H9 (cell line): ENCODE data around the gene BIRC5. TPM values are rescaled to one million over a fixed set of nuclear protein-coding genes. Genes with fewer than 3 reads are reported as not detected.

Experiments used
- DNase-seq: peaks from one replicate; pipeline ENCODE4 v3.0.0-alpha.2; 2017
- H2AFZ ChIP-seq: one replicate; pipeline ENCODE4 v1.6.1; 2013; ENCODE audit warnings: mild to moderate bottlenecking, low read length, control low read depth, moderate library complexity
- H2AK5ac ChIP-seq: 2 replicates; pipeline ENCODE4 v1.6.1; 2013; ENCODE audit warnings: low read length, control low read depth, mixed read lengths; ENCODE audit not compliant: insufficient read length
- H2BK120ac ChIP-seq: one replicate; pipeline ENCODE4 v1.6.1; 2013; ENCODE audit warnings: low read depth, mild to moderate bottlenecking, low read length, control low read depth, inconsistent platforms; ENCODE audit not compliant: poor library complexity, severe bottlenecking
- H2BK12ac ChIP-seq: 2 replicates; pipeline ENCODE4 v1.6.1; 2013; ENCODE audit warnings: low read length, control low read depth, mixed read lengths, low read depth; ENCODE audit not compliant: insufficient read length
- H2BK15ac ChIP-seq: 2 replicates; pipeline ENCODE4 v1.6.1; 2013; ENCODE audit warnings: low read depth, low read length, control low read depth
- H2BK20ac ChIP-seq: one replicate; pipeline ENCODE4 v1.6.1; 2013; ENCODE audit warnings: low read depth, mild to moderate bottlenecking, low read length, control low read depth, inconsistent platforms; ENCODE audit not compliant: poor library complexity, severe bottlenecking
- H2BK5ac ChIP-seq: 2 replicates; pipeline ENCODE4 v1.6.1; 2013; ENCODE audit warnings: low read length, control low read depth, mixed read lengths; ENCODE audit not compliant: insufficient read length
- H3K14ac ChIP-seq: 2 replicates; pipeline ENCODE4 v1.6.1; 2013; ENCODE audit warnings: low read length, control low read depth; ENCODE audit not compliant: insufficient read depth
- H3K18ac ChIP-seq: 2 replicates; pipeline ENCODE4 v1.6.1; 2013; ENCODE audit warnings: low read depth, mild to moderate bottlenecking, mixed read lengths, low read length, control low read depth; ENCODE audit not compliant: insufficient read length
- H3K23ac ChIP-seq: 2 replicates; pipeline ENCODE4 v1.6.1; 2013; ENCODE audit warnings: low read length, control low read depth, mixed read lengths, low read depth; ENCODE audit not compliant: insufficient read length
- H3K23me2 ChIP-seq: 2 replicates; pipeline ENCODE4 v1.6.1; 2013; ENCODE audit warnings: low read depth, mild to moderate bottlenecking, mixed read lengths, low read length, control low read depth; ENCODE audit not compliant: insufficient read length, poor library complexity, severe bottlenecking
- H3K27ac ChIP-seq: 2 replicates; pipeline ENCODE4 v1.5.1; 2013; ENCODE audit warnings: low read length, control low read depth, mixed read lengths, low read depth; ENCODE audit not compliant: insufficient read length
- H3K27me3 ChIP-seq: 2 replicates; pipeline ENCODE4 v1.6.1; 2013; ENCODE audit warnings: low read length, control low read depth, inconsistent platforms; ENCODE audit not compliant: insufficient read depth
- H3K4ac ChIP-seq: 2 replicates; pipeline ENCODE4 v1.6.1; 2013; ENCODE audit warnings: low read depth, mild to moderate bottlenecking, control low read depth, inconsistent platforms, low read length, moderate library complexity
- H3K4me1 ChIP-seq: 2 replicates; pipeline ENCODE4 v1.6.1; 2013; ENCODE audit warnings: low read length, control low read depth, inconsistent platforms; ENCODE audit not compliant: insufficient read depth
- H3K4me2 ChIP-seq: 2 replicates; pipeline ENCODE4 v1.6.1; 2013; ENCODE audit warnings: low read length, control low read depth, mixed read lengths; ENCODE audit not compliant: insufficient read length, insufficient read depth
- H3K56ac ChIP-seq: 2 replicates; pipeline ENCODE4 v1.6.1; 2013; ENCODE audit warnings: low read depth, mild to moderate bottlenecking, mixed read lengths, low read length, control low read depth; ENCODE audit not compliant: insufficient read length
- H3K79me1 ChIP-seq: 2 replicates; pipeline ENCODE4 v1.6.1; 2013; ENCODE audit warnings: low read depth, mild to moderate bottlenecking, moderate library complexity, low read length, control low read depth, inconsistent platforms; ENCODE audit not compliant: insufficient read depth, poor library complexity, severe bottlenecking
- H3K79me2 ChIP-seq: 2 replicates; pipeline ENCODE4 v1.6.1; 2013; ENCODE audit warnings: low read length, control low read depth, inconsistent platforms; ENCODE audit not compliant: insufficient read depth
- H3K9ac ChIP-seq: 2 replicates; pipeline ENCODE4 v1.6.1; 2013; ENCODE audit warnings: low read length, control low read depth, mixed read lengths; ENCODE audit not compliant: insufficient read length; ENCODE audit errors: extremely low read depth
- H3K9me3 ChIP-seq: one replicate; pipeline ENCODE4 v1.6.1; 2013; ENCODE audit warnings: low read depth, low read length, inconsistent platforms; ENCODE audit not compliant: control insufficient read depth
- H3T11ph ChIP-seq: one replicate; pipeline ENCODE4 v1.6.1; 2013; ENCODE audit warnings: mild to moderate bottlenecking, low read length, control low read depth, inconsistent platforms
- H4K20me1 ChIP-seq: one replicate; pipeline ENCODE4 v1.6.1; 2013; ENCODE audit not compliant: control insufficient read depth, insufficient read length, insufficient read depth
- H4K5ac ChIP-seq: 2 replicates; pipeline ENCODE4 v1.6.1; 2013; ENCODE audit warnings: low read depth, mild to moderate bottlenecking, mixed read lengths, low read length, control low read depth; ENCODE audit not compliant: insufficient read length
- H4K8ac ChIP-seq: replicated peaks from 2 replicates; pipeline ENCODE4 v1.6.1; 2013; ENCODE audit warnings: low read length, control low read depth, mixed read lengths, low read depth; ENCODE audit not compliant: insufficient read length
- H4K91ac ChIP-seq: 2 replicates; pipeline ENCODE4 v1.6.1; 2013; ENCODE audit warnings: low read depth, mild to moderate bottlenecking, moderate library complexity, mixed read lengths, low read length, control low read depth; ENCODE audit not compliant: insufficient read length
- H3K27ac Mint-ChIP-seq, 3 experiments: 2 replicates in 2 of 3; 3 replicates in 1 of 3; pipeline ENCODE4 v1.8.0; 2020 to 2021; ENCODE audit warnings: mixed read lengths in 3 of 3, mild to moderate bottlenecking in 1 of 3, moderate library complexity in 1 of 3
- H3K27me3 Mint-ChIP-seq: 2 replicates; pipeline ENCODE4 v1.8.0; 2021; ENCODE audit warnings: low read depth, mild to moderate bottlenecking, moderate library complexity, mixed read lengths
- H3K36me3 Mint-ChIP-seq, 3 experiments: 2 replicates in 2 of 3; 3 replicates in 1 of 3; pipeline ENCODE4 v1.8.0; 2020 to 2021; ENCODE audit warnings: low read depth in 3 of 3, mixed read lengths in 3 of 3; ENCODE audit not compliant: insufficient read depth in 1 of 3
- H3K4me1 Mint-ChIP-seq, 2 experiments: 2 replicates each; pipeline ENCODE4 v1.8.0; 2020; ENCODE audit warnings: mixed read lengths in 2 of 2
- H3K4me3 Mint-ChIP-seq, 2 experiments: 2 replicates in 1 of 2; 3 replicates in 1 of 2; pipeline ENCODE4 v1.8.0; 2020 to 2021; ENCODE audit warnings: mild to moderate bottlenecking in 2 of 2, mixed read lengths in 2 of 2, moderate library complexity in 1 of 2
- H3K9me3 Mint-ChIP-seq, 2 experiments: 2 replicates in 1 of 2; 3 replicates in 1 of 2; pipeline ENCODE4 v1.8.0; 2020; ENCODE audit warnings: mild to moderate bottlenecking in 2 of 2, mixed read lengths in 2 of 2, moderate library complexity in 1 of 2
- CTCF ChIP-seq: fragments of 200-600 bp; sonication (generic); conservative IDR thresholded peaks from 3 replicates; pipeline ENCODE4 v1.8.0; 2021; ENCODE audit warnings: antibody characterized with exemption, mild to moderate bottlenecking
- WGBS: extraction: QIAGEN DNeasy Blood & Tissue Kit; methylation state at CpG from one replicate; pipeline ENCODE4 v1.1.7; 2013; ENCODE audit warnings: missing lambda C conversion rate, low lambda C conversion rate, mixed read lengths; ENCODE audit not compliant: insufficient read length; ENCODE audit errors: extremely low coverage; 5-methylcytosine and 5-hydroxymethylcytosine counted together
- total RNA-seq: library from RNA; stranded (reverse); gene quantifications from 2 replicates; pipeline ENCODE4 v1.2.1, GENCODE V29; 2021

BIRC5 gene
- total RNA-seq, 1 experiment from 2014 or later, result 97.8 TPM

GRCh38 chr17:78251773-78252103, 37.7 kb downstream of the BIRC5 start:
- Histone ChIP-seq H2BK12ac (no peak overlapping the region), H3K56ac (no peak overlapping the region), H3K4ac (no peak overlapping the region), H3K4me1 (peaks cover 3% of the 10 kb centered on the region; the same call in 1 of the 2 replicates), H2AFZ (no peak overlapping the region), H3K23me2 (no peaks in the 10 kb centered on the region), H4K8ac (no peak overlapping the region), H3K27ac (no peak overlapping the region), H3K79me2 (no peaks in the 10 kb centered on the region), H2AK5ac (no peak overlapping the region), H3K18ac (no peak overlapping the region), H2BK20ac (no peak overlapping the region), H3K23ac (no peak overlapping the region), H3K4me2 (no peak overlapping the region), H3K14ac (no peak overlapping the region), H2BK15ac (peak overlapping the region; percentile 19; the same call in 1 of the 2 replicates), H4K5ac (no peak overlapping the region), H4K91ac (no peak overlapping the region), H3K27me3 (no peaks in the 10 kb centered on the region), H4K20me1 (no peaks in the 10 kb centered on the region), H3K9me3 (no peaks in the 10 kb centered on the region), H2BK120ac (no peak overlapping the region), H2BK5ac (no peak overlapping the region), H3K9ac (no peak overlapping the region), H3T11ph (no peak overlapping the region), H3K79me1 (no peaks in the 10 kb centered on the region)
- H3K27me3 Mint-ChIP-seq, result peaks cover 1% of the 10 kb centered on the region; the same call in 1 of the 2 replicates
- H3K27ac Mint-ChIP-seq, result peak overlapping the region in 1 of 3 experiments; percentile 34; a peak in 1 of 7 replicates
- no peaks in the 10 kb centered on the region for H3K36me3 Mint-ChIP-seq
- TF ChIP-seq CTCF, result no peak
- WGBS, result no CpG with 5 or more reads among the region's 6 CpGs
- peaks cover 3% of the 10 kb centered on the region in 2 experiments; a peak in 2 of 5 replicates for H3K9me3 Mint-ChIP-seq
- H3K4me3 Mint-ChIP-seq, result no peak overlapping the region
- no peak for DNase-seq
- peaks cover 23 to 47% of the 10 kb centered on the region in 2 experiments for H3K4me1 Mint-ChIP-seq
